Esophagus muscularis mucosa (tissue), 3 donors: ENCODE results near the gene BLOC1S5.

Experiments
- CTCF ChIP-seq, 3 experiments: fragments of 200-600 bp in 2 of 3; fragments of 450-650 bp in 1 of 3; sonication (generic) in 2 of 3; IDR thresholded peaks; one replicate each; pipeline ENCODE4 v1.5.1; 2017 to 2019; ENCODE audit warnings: antibody characterized with exemption in 3 of 3, mild to moderate bottlenecking in 2 of 3, moderate library complexity in 1 of 3
- POLR2AphosphoS5 ChIP-seq, 2 donors: sonication (generic); formaldehyde crosslinking; IDR thresholded peaks; one replicate each; pipeline ENCODE4 v1.6.1; 2017; ENCODE audit warnings: antibody characterized with exemption in 2 of 2

GRCh38 chr6:8103726-8104125 lies 39.5 kb upstream of the BLOC1S5 start:
- TF ChIP-seq CTCF (IDR thresholded peaks at IDR 0.05) = no peak
- TF ChIP-seq POLR2AphosphoS5 (IDR thresholded peaks at IDR 0.05) = no peak
